ENCODE results near the gene HRH1.
A peak's percentile ranks its signal among the peaks of the same experiment; 100 is the strongest.
"Not testable (repeated sequence)": the region's sequence is repeated elsewhere in the genome, so short reads cannot be mapped to it uniquely, and the experiment has no call there.

HRH1 gene

GRCh38 chr3:11173828-11174465, 19.7 kb downstream of the HRH1 start:
- no peak for DNase-seq

- no peak for DNase-seq
Observed at GRCh38 chr3:11178421-11178820, 24.1 kb downstream of the HRH1 start.

GRCh38 chr3:11184328-11184969, 30.2 kb downstream of the HRH1 start:
- not testable (repeated sequence) for DNase-seq

GRCh38 chr3:11185144-11185543, 30.9 kb downstream of the HRH1 start:
- no peak for DNase-seq

GRCh38 chr3:11185564-11186317, 31.4 kb downstream of the HRH1 start:
- DNase-seq: peak; percentile 29

GRCh38 chr3:11186318-11186692, 32.0 kb downstream of the HRH1 start:
- DNase-seq: no peak

GRCh38 chr3:11186771-11187191, 32.5 kb downstream of the HRH1 start:
- DNase-seq: no peak

- no peak for DNase-seq
Observed at GRCh38 chr3:11187681-11188080, 33.4 kb downstream of the HRH1 start.

GRCh38 chr3:11188231-11188630, 33.9 kb downstream of the HRH1 start:
- DNase-seq: no peak

- DNase-seq: no peak
Observed at GRCh38 chr3:11195201-11195600, 40.9 kb downstream of the HRH1 start.

GRCh38 chr3:11195721-11196332, 41.5 kb downstream of the HRH1 start:
- no peak for DNase-seq

- no peak for DNase-seq
Observed at GRCh38 chr3:11197484-11197883, 43.2 kb downstream of the HRH1 start.

- DNase-seq: no peak
Observed at GRCh38 chr3:11198070-11198469, 43.8 kb downstream of the HRH1 start.

- DNase-seq: no peak
Observed at GRCh38 chr3:11198495-11198894, 44.2 kb downstream of the HRH1 start.

GRCh38 chr3:11199902-11200845, 45.9 kb downstream of the HRH1 start:
- no peak for DNase-seq

- no peak for DNase-seq
Observed at GRCh38 chr3:11201251-11202019, 47.1 kb downstream of the HRH1 start.

GRCh38 chr3:11203961-11204360, 49.7 kb downstream of the HRH1 start:
- no peak for DNase-seq

GRCh38 chr3:11204697-11205348, 50.5 kb downstream of the HRH1 start:
- no peak for DNase-seq

GRCh38 chr3:11205881-11206280, 51.6 kb downstream of the HRH1 start:
- DNase-seq: not testable (repeated sequence)

- DNase-seq: no peak
Observed at GRCh38 chr3:11206316-11206715, 52.0 kb downstream of the HRH1 start.

- no peak for DNase-seq
Observed at GRCh38 chr3:11206953-11207352, 52.7 kb downstream of the HRH1 start.

Data from amniotic stem cell (primary cell).